HCEC 1CT (cell line): ENCODE data around the gene SGCG.

Source experiments
- DNase-seq: peaks from one replicate; pipeline ENCODE4 v3.0.0-alpha.2; 2017

The SGCG gene

GRCh38 chr13:23344931-23345595, 164.3 kb downstream of the SGCG start:
- no peak for DNase-seq

DNA sequence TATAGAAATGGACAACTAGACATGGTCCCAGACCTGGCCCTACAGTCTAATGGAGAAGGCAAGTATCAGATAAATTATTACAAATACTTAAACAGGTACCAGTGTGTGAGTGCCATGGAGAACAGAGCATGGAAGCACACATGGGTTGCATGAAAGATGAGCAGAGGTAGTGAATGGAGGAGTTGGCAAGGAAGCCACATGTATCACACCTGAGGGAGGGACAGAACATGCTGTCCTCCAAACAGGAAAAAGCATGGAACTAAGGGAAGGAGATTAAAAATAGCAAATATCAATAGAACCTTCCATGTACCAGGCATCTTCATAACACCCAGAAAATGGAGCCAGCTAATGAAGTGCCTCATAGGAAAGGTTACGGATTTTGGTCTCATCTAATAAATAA, 166.8 kb downstream of the SGCG start:
- DNase-seq, result no peak

- DNase-seq, result no peak
Observed at GRCh38 chr13:23348262-23349127, 167.7 kb downstream of the SGCG start.

DNA sequence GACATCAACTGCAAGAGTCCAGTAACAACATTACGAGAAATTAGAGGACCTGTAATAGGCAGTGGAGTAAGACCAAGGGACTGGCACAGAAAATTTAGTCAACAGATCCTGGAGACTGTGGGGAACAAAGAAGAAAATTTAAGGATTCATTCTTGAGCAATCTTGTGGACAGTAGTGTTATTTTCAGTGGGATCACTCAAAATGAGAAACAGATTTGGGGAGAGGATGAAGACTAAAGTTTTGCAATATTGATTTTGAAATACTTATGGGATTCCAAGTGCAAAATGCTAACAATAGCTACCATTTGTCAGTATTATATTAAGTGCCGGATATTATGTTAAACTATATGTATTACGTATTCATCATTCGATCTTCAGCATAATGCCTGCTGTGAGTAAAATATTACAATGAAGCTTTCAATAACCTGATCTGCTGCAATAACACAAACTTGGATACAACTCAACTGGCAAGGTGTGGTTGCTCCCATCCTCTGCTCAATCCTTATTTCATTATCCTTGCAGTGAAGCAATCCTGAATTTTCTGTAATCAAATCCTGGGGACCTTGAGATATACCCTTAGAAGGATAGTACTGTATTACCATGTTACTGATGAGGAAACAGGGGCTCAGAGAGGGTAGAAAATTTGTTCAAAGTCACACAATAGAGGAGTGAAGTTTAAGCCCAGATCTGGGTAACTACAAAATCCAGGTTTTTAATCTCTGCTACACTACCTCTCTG, 168.6 kb downstream of the SGCG start:
- DNase-seq, result peak; percentile 28

- no peak for DNase-seq
Observed at GRCh38 chr13:23350009-23350408, 169.2 kb downstream of the SGCG start.

- no peak for DNase-seq
Observed at GRCh38 chr13:23352161-23352560, 171.4 kb downstream of the SGCG start.

DNA sequence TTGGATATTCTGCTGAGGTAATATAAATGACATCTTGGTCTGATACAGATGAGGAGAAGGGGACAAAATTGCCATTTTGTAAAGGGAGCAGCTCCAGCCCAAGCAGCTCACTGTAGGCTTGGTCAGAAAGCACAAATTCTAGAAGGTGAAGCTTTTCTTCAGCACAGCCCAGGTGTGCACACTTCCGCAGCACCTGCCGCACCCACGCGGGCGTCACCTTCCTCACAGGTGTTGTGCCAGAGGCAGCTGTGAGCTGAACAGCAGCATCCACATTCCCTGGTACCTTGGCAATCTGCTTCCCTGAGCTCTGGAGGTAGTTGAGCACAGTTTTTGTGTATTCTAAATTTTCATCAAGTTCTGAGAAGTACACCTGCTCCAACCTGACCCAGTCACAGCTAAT, 173.7 kb downstream of the SGCG start:
- no peak for DNase-seq

GRCh38 chr13:23356368-23356767, 175.6 kb downstream of the SGCG start:
- no peak for DNase-seq

GRCh38 chr13:23357349-23357748, 176.6 kb downstream of the SGCG start:
- DNase-seq, result no peak

- DNase-seq, result no peak
Observed at GRCh38 chr13:23359882-23360281, 179.1 kb downstream of the SGCG start.

GRCh38 chr13:23365652-23366051, 184.9 kb downstream of the SGCG start:
- DNase-seq, result no peak

DNA sequence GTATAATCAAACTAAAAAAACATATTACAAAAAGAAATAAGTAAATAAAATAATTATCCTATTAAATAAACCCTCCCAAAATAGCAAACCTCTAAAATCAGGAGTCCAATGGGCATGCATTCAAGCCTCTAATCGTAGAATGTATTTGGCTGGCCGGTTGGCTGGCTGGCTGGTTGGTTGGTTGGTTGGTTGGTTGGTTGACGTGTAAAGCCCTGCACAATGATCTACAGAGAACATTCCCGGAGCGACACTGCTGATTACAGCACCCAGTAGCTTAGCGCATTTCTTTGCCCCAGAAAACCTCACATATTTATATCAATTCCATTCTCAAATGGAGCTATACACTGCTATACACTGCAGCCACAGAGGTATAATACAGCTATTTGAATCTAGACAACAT, 187.1 kb downstream of the SGCG start:
- DNase-seq, result no peak

- peak; percentile 46 for DNase-seq
Observed at GRCh38 chr13:23372264-23372906, 191.6 kb downstream of the SGCG start.
